CD4-positive, alpha-beta T cell treated with Interleukin-2 at 100 ng/mL for 4 hours (primary cell): Measurements from ENCODE around the gene IGSF21.
"Not testable (repeated sequence)": the region's sequence is repeated elsewhere in the genome, so short reads cannot be mapped to it uniquely, and the experiment has no call there.

Experiments used
- DNase-seq: peaks from one replicate; pipeline ENCODE4 v3.0.0-alpha.2; 2020; ENCODE audit warnings: low spot score

Gene IGSF21

DNA sequence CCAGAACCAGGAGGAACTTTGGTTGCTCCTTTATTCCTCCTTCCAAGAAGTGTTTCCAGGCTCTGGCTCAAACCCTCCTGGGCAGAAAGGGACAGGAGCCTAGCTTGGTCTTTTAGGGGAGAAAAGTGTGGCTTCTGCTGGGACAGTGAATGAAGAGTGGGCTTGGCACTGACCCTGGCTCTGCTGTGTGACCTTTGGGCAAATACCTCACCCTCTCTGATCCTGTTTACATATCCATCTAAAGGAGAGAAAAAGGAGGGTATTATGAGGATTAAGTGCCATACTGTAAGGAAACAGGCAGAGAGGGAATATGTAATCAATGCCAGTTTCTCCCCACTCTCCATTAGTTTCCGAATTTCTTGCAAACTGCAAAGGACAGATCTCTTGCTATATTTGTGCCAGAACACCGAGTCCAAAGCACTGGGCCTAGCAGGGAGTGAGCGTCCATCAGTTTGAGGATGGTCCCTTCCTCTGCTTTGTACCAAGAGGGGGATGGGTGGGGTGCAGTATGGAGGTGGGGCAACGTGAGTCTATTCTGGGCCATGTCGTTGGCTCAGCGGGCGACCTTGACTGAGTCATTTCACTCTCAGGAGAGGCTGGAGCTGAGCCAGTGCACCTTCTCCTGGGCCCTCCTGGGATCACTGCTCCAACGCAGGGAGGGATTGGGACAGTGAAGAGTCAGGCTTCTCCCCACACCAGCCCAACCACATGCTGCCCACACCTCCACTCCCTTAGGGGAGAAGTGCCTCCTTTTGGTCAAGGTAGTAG lies 38.4 kb downstream of the IGSF21 start:
- no peak for DNase-seq

DNA sequence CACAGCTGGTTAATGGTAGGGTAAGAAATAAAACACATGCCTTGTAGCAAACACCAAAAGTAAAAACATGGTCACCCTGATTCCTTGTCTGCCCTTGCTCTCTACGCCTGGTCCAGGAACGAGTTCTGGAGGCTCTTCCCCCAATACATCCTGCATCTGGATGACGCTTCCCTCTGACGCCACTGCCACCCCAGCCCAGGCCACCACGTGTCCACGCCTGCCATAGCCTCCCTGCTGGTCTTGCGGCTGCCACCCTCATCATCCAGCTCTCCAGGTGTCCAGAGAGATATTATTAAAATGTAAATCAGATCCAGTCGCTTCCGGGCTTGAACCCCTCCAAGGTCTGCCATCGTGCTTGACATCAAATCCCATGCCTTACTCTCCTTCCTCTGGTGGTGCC lies 39.3 kb downstream of the IGSF21 start:
- DNase-seq, result no peak

DNA sequence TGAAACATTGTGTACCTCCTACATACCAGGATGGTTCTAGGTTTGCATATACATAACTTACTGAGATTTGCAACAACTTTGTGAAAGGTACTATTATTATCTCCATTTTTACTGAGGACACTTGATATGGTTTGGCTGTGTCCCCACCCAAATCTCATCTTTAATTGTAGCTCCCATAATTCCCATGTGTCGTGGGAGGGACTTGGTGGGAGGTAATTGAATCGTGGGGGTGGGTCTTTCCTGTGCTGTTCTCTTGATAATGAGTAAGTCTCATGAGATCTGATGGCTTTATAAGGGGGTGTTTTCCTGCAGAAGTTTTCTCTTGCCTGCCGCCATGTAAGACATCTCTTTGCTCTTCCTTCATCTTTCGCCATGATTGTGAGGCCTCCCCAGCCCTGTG lies 40.1 kb downstream of the IGSF21 start:
- DNase-seq, result no peak

DNA sequence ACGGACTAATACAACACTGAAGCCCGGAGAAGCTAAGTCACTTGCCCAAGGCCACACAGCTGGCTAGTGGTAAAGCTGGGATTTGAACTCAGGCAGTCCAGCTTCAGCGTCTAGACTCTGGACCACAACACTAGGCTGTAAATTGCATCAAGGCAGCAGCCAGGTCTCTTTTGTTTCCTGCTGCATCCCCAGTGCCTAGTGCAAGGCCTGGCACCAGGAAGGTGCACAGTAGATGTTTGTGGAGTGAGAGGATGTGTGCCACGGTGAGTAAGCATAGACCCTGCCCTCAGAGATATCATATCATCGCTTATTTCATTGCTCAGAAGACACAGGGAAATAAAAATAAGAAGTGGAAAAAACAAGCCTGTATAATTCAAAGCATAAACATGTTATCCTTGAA lies 40.9 kb downstream of the IGSF21 start:
- DNase-seq, result no peak

DNA sequence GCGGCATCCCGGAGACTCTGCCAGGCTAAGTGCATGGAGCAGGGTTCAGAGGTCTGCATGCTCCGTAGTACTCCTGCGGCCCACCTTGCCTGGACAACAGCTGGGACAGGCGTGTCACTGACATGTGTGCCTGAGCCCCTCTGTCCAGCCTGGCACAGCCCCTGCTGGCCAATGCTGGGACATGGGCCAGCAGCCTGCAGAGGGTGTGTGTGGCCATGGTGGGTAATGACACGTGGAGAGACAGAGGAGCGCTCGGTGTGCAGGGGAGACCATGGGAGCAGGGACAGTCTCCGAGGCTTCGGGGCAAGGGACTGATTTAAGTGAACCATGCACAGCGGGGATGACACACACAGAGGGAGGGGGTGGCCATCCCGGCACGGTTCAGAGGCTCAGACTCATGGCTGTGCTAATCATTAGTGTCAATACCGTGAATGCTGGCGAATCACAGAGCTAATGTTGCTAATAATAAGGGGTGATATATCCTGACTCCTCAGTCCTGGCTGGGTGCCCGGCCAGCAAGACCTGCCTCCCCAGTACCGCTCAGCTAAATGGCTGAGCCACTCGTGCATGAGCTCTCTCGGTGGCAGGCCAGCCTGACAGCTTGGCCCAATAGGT lies 41.5 kb downstream of the IGSF21 start:
- DNase-seq, result no peak

DNA sequence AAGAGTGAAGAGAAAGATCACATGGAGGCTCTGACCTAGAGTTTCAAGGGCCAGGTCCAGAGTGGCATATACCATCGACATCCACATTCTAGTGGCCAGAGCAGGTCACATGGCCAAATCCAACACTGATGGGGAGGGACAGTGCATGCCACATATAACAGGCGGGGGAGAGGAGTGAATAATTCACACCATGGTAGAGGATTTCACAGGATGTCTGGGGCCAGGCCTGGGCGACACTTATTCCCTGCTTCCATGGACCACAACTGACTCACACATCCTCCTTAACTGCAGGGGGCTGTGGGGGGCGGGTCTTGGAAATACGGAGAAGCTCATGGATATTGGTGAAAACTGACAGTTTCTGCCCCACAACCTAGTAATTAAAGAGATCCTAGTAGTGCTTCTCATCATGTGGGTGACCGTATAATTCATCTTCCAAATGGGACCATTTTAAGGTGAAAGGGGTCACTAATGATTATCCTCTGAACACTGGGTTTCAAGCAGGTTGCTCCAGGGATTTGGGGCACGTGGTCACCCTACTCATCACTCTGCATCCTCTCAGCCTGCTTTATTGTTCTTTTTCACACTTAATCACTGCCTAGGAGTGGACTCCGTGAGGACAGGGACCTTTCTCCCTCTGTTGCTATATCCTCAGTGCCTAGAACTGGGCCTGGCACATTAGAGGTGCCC lies 44.0 kb downstream of the IGSF21 start:
- no peak for DNase-seq

DNA sequence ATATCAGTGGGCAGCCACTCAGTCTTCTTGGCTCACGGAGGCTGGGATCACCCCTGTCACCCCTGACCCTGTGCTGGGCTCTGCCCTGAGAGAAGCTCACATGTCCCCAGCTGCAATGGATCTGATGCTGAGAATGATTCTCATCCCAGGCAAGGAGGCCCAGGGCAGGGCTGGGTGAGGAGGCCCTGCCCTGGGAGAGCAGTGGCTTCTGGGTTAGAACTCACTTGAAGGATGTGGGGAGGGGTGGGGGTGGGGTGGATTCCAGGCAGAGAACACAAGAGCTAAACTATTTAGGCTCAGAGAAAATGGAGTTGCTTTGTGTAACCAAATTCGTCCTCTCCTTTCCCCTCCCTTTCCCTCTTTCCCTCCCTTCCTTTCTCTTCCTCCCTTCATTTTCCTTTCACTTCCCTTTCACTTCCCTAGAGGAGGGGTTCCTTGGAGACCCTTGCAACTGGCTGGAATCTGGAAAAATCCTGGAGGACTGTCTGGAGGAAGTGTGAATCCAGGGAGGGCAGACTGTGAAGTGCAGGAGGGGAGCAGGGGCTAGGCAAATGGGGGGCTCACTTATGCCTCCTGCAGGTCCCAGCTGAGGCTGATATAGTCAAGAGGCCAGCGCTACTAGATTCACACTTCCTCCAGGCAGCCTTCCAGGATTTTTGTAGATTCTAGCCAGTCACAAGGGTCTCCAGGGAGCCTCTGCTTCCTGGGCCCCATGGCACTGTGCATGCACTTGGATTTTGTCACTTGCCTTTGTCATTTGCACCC lies 47.0 kb downstream of the IGSF21 start:
- no peak for DNase-seq

DNA sequence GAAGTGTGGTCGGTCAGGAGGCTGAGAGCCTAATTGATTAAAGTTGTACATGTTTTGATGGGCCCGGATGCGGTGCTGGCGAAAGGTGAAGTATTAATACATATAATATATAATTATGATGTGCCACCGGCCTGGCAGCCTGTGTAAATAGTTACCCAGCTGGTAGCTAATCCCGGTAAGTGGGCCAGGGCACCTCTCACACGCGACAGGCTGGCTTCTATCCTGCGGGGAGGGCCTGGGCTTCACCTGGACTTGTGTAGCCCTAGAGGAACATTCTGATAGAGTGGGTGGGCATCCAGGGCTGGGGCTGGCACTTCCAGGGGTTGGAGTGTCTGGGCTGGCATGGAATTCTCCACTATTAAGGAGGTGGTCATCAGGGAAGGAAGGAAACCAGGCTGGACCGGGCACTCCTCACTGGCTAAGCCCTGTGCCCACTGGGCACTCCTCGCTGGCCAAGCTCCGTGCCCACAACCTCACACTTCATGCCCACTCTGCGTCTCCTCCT lies 48.3 kb downstream of the IGSF21 start:
- DNase-seq, result no peak

DNA sequence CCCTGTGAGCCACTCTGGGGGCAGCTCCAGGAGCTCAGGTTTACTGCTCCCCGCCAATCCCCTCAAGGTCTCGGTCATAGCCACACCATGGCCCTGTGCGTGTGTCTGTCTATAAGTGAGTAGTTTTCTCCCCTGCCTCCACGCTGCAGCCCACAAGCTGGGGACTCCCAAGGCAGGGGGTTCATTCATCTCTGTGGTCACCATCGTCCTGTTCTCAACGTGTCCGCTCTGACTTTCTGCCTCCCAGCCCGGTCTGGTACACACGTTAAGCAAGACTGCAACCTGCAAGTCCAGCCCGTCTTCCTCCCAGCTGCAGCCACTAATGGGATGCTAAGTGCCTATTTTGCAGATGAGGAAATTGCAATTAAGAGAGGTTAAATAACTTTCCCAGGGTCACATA lies 49.8 kb downstream of the IGSF21 start:
- no peak for DNase-seq

DNA sequence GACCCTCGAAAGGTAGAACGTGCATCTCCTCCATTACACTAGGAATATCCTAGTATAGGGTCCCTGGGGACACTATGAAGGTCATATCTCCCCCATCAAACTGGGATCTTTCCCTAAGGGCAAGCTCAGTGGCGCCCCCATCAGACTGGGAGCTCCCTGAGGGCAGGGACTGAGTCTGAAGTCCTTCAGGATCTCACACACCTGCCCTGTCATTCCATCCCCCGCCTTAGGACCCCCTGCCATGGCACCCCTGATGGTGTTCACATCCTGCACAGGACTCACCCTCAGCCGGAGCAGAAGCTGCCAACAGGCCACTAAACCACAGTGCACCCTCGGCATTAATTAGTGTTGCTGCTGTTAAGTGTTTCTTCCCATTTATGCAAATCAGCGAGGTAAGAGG lies 50.4 kb downstream of the IGSF21 start:
- DNase-seq, result no peak

DNA sequence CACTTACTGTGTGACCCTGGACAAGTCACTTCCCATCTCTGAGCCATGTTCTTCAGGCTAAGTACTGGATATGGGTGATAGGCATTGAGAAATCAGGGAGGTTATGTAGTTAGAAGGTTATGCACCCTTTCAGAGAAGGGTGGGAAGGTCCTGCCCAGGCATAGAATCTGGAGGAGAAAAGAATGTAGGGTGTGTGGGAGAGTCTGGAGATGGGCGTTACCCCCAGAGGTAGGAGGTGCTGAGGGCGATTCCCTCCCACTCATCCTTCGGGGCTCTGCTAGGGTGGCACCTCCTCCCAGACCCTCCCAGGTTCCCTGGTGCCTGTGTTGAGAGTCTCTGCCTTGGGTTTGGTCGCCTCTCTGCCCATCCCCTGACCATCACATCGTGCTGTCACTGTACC lies 51.1 kb downstream of the IGSF21 start:
- no peak for DNase-seq

DNA sequence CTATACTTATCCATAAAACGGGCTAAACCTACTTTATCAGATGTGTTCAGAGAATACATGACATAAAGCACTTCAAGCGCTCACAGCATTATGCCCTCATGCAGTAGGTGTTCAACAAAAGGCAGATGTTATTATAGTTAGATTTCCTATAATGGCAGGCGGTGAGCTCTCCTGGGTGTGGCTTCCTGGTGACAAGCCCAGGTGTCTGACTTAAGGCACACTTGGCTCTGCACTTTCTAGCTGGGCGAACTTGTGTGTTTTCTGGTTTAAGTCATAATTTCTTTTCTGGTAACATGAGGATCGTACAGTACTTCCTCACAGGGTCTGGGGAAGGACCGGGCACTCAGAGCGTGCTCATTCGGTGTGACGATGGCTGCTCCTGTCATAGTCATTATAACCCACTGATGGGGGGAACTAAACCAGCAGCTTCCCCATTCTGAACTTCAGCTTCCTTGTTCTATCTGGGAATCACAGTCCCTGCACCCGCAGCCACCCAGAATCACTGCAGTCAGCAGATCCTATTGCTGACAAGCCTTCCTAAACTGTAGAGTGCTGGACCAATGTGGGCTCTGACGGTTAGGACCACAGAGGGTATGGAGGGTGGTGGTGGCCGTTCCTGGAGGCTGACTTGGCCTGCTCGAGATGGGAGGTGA lies 52.8 kb downstream of the IGSF21 start:
- DNase-seq, result no peak

DNA sequence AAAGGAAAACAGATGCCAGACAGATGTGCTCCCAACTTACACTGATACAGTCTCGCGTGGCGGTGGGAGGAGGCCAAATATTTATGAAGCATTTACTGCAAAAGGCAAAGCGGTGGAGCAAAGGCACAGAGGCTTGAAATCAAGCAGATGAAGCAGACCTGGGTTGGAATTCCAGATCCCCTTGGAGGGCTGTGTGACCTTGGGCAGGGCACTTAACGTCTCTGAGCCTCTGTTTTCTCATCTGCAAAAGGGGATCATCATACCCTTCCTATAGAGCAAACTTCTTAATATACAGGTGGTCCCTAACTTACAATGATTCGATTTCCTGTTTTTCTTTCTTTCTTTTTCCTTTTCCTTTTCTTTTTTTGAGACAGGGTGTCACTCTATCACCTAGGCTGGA lies 54.1 kb downstream of the IGSF21 start:
- no peak for DNase-seq

DNA sequence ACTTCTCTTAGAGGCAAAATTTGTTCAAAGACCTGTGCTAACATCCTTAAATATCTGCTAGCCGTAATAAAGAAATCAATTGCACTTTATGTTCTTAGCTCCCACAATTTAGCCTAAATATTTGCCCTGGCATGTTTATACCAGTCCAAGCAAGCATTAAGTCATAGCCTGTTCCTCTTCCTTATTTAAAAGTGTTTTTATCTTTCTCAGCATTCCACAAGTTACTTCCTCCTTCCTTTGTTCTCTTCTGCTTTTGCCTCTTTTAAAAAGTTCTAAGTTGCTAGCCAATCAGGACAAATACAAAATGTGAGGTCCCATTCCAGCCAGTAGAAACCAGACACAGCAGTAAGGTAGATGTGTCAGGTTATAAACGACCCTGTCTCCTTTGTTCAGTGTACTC lies 58.0 kb downstream of the IGSF21 start:
- not testable (repeated sequence) for DNase-seq

DNA sequence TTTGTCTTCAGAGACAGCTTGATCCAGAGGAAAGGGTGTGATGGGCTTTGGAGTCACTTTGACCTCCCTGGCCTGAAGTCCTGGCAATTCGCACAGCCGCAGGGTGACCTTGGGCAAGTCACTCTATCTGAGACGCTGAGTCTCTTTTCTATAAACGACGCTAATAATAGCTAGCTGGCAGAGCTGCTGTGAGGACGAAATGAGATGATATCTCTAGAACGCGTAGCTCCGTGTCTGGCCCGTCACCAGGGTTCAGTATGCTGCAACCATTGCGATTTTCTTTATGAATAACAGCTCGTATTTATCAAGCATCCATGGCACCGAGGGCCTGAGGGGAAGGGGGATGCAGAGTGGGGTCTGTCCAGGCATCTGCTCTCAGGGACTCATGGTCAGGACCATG lies 58.7 kb downstream of the IGSF21 start:
- no peak for DNase-seq

DNA sequence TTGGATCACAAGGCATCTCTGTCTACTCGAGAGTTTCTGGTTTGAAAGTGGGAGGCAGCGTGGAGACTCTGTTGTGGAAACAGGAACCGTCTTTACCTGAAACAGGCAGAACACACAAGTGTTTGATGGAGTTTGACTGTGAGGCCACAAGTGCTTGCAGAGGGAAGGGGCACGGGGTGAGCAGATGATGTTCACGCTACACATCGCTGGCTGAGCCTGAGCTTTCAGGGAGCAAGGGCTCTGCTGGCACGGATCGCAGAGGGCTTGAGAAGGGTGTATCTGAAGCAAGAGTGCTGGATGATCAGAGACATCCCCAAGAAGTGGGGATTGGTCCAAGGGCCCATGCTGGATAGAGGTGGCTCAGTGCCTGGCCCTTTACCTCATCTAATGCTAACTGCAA lies 59.3 kb downstream of the IGSF21 start:
- DNase-seq, result no peak

DNA sequence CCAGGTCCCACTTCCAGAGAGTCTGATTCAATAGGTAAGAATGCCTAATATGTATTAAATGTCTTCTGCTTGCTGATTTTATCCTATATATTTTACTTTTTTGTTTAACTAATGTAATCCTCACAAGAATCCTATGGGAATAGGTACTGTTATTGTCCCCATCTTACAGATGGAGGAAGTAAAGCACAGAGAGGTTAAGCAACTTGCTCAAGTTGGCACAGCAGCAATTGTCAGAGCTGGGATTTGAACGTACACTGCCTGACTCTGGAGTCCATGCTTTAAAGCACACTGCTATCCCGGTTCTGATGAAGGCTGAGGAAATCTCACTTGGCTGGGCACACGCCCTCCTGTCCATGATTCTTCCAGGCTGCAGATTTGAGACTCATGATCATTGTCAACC lies 62.8 kb downstream of the IGSF21 start:
- DNase-seq, result no peak

DNA sequence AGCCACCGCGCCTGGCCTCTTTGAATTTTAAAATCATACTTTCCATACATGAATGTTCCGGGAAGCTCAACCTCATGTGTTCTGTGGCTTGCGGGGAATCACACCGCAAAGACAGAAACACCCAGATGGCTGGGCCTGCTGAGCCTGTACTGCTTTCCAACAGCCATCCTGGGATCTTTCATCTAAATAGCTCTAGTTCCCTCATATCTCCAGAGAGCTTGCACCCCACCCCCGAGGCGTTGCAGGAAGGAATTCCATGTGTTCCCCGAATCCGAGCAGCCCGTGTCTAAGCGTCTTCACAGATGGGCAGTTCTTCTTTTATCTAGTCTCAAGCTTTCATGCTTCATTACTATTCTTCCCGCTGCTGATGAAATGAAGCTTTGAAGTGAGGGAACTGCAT lies 66.4 kb downstream of the IGSF21 start:
- DNase-seq, result no peak

DNA sequence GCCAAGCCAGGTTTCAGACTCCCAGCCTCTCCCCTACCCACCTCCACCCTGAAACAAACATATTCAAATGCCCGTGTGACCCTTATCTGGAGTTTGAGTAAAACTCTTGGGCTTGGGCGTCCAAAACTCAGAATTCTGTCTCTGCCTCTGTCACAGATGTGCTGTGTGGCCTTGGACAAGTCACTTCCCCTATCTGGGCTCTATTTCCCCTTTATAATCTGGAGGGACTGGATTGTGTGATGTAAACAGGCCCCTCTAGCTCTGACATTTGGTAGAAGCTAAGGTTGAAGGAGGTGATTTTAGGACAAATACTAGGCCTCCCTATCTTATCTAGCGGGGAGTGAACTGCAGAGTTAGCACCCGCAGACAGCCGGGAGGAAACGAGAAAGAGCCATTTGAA lies 67.5 kb downstream of the IGSF21 start:
- no peak for DNase-seq

DNA sequence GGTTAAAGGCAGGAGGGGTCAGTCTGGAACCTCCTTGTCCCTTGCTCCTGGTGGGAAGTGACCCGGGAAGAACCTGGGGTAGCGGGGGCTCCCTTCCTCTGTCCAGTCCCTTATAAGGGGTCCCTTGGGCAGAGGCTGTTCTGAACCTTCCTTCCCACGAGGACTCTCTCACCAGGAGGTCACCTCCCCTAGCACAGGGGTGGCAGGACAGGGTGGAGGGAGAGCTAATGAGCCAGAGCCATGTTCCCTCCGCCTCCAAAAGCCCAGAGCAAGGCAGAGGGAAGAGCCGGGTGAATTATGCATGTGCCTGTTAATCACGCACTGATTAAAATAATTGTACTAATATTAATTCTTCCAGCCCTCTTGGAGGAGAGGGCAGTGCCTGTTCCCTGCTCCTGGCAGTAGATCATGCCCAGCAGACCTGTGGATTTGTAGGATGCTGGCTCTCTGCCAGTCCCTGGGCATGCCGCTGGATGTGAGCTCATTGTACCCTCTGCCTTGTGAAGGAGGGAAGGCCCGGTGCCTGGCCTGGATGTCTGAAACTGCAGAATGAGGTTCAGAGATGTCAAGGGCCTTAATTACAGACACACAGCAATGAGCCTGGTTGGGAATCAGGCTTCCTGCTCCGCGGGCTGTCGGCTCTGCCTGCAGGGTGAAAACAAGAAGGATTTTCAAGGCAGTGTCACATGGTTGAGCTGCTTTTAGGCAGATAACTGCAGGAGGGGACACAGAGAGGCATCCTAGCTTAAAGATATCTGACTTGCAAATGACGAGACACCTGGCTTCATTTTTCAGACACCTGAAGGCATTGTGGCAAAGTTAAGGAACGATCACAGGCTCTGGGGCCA lies 68.2 kb downstream of the IGSF21 start:
- DNase-seq, result no peak

DNA sequence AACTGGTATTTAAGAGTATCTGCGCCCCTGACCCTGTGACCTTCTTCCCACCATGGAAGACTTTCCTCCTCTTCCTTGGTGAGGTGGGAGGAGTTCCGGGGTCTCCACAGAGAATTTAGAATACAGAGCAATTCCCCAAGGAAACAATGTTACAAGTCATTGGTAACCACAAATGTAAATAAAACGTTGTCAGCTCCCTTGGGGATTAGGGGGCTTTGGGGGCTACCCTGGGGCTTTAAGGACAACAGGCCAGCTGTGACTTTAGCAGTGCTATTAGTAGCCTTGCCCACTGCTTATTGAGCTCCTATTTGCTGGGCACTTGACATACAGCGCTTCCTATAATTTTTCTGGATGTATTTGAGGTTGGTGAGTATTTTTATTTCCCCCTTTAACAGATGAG lies 69.0 kb downstream of the IGSF21 start:
- DNase-seq, result no peak
